ENCODE measurements around the gene NFIL3. TPM values are rescaled to one million over a fixed set of nuclear protein-coding genes. Genes with fewer than 3 reads are reported as not detected.

NFIL3 gene
- total and polyA plus RNA-seq, 2 experiments from 2014 or later: 4.1 to 7.5 TPM

GRCh38 chr9:91451431-91452270 lies 28.0 kb upstream of the NFIL3 start:
- ATAC-seq (no peak), DNase-seq (ENCODE audit: low spot score) (no peak)
- Histone ChIP-seq H3K4me1 (ENCODE audit: insufficient read depth) (no peaks in the 10 kb centered on the region), H3K79me2 (replicated peaks; ENCODE audit: insufficient read depth) (no peaks in the 10 kb centered on the region), H4K20me1 (replicated peaks; ENCODE audit: insufficient read depth) (no peaks in the 10 kb centered on the region), H3K27ac (ENCODE audit: low read depth) (no peak overlapping the region), H2AFZ (no peak overlapping the region), H3K27me3 (ENCODE audit: insufficient read depth) (no peaks in the 10 kb centered on the region), H3K4me3 (no peak overlapping the region), H3K9me2 (ENCODE audit: insufficient read depth) (0 out of 2 replicates have a peak, but pooled peaks cover 7% of the 10 kb centered on the region), H3F3A (replicated peaks; ENCODE audit: low read depth) (no peaks in the 10 kb centered on the region), H3K4me2 (no peak overlapping the region), H3K36me3 (ENCODE audit: insufficient read depth) (no peaks in the 10 kb centered on the region)
- Mint-ChIP-seq H3K27me3 (ENCODE audit: insufficient read depth, low read depth, poor library complexity) (no peaks in the 10 kb centered on the region), H3K36me3 (ENCODE audit: low read depth) (peaks cover 4% of the 10 kb centered on the region; the same call in 1 of the 3 replicates), H3K27ac (no peak overlapping the region), H3K4me3 (no peak overlapping the region), H3K4me1 (peaks cover 6% of the 10 kb centered on the region; the same call in 2 of the 3 replicates), H3K9me3 (0 out of 3 replicates have a peak, but pooled peaks cover 9% of the 10 kb centered on the region)
- TF ChIP-seq EZH2 (IDR thresholded peaks at IDR 0.05; ENCODE audit: low read depth, unreplicated experiment) (no peak), POLR2AphosphoS5 (IDR thresholded peaks at IDR 0.05; ENCODE audit: low read depth) (no peak), REST (IDR thresholded peaks at IDR 0.05; ENCODE audit: unreplicated experiment) (no peak), EZH2phosphoT487 (IDR thresholded peaks at IDR 0.05; ENCODE audit: unreplicated experiment) (no peak), CTCF (conservative IDR thresholded peaks at IDR 0.05; ENCODE audit: low read depth in 2 of 2) (no peak), JUNB (IDR thresholded peaks at IDR 0.05; ENCODE audit: unreplicated experiment) (no peak), ETS1 (IDR thresholded peaks at IDR 0.05) (no peak), CREB1 (CRISPR knock-in tag; IDR thresholded peaks at IDR 0.05; ENCODE audit: low read depth) (no peak), STAT1 (IDR thresholded peaks at IDR 0.05; ENCODE audit: unreplicated experiment) (no peak), ZNF462 (CRISPR knock-in tag; IDR thresholded peaks at IDR 0.05) (no peak), ZNF114 (CRISPR knock-in tag; IDR thresholded peaks at IDR 0.05) (no peak), NANOG (IDR thresholded peaks at IDR 0.05; ENCODE audit: borderline replicate concordance) (no peak), ZNF331 (CRISPR knock-in tag; IDR thresholded peaks at IDR 0.05; ENCODE audit: low read depth) (no peak)

Data from GM23338 (cell line).